Cerebellar nuclear complex (tissue), 1 donor: ENCODE data around the gene GSTA2.
"Not testable (repeated sequence)": the region's sequence is repeated elsewhere in the genome, so short reads cannot be mapped to it uniquely, and the experiment has no call there.

Experiments
- DNase-seq, 2 experiments: peaks; one replicate each; lab custom pipeline; 2025; lab: John Stamatoyannopoulos, UW

The GSTA2 gene

DNA sequence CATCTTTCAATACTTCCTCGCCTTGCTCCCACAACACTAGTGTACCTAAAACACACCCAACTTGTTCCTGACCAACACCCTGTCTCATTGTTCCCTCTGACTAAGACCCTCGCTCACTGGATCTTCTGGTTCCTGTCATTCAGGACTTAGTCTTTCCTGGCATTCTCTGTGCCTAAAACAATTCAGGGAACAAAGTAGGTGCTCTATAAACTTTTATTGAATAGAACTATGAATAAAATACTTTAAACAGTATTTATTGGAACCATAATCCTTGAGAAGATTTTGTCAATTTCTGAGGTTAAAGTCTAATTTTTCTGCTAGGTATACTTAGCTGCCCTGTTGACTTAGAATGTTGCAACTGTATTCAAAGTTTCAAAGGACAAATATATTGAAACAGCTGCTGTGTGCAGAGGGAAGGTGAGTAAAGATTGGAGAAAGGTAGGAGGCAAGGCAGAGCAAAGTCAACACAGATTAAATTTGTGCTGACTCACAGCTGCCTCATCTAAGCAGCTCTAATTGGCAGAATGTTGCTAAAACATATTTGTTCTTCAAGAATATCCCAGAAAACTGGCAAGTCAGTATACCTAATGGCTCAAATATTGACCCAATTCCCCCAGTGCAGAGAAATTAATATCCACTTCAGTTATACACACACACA, 37.6 kb downstream of the GSTA2 start:
- no peak for DNase-seq

DNA sequence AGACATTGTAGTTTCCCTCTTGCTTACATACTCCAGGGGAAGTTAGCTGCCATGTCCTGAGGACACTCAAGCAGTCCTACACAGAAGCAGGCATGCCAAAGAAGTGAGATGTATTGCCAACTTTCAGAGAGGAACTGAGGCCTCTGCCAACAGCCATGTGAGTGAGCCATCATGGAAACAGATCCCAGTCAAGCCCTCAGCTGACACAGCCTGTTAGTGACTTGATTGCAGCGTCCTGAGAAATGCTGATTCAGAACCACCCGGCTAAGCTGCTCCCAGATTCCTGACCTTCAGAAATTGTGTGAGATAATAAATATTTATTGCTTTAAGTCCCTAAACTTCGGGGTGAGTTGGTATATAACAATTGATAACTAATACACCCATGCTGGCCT, 38.1 kb downstream of the GSTA2 start:
- no peak for DNase-seq

DNA sequence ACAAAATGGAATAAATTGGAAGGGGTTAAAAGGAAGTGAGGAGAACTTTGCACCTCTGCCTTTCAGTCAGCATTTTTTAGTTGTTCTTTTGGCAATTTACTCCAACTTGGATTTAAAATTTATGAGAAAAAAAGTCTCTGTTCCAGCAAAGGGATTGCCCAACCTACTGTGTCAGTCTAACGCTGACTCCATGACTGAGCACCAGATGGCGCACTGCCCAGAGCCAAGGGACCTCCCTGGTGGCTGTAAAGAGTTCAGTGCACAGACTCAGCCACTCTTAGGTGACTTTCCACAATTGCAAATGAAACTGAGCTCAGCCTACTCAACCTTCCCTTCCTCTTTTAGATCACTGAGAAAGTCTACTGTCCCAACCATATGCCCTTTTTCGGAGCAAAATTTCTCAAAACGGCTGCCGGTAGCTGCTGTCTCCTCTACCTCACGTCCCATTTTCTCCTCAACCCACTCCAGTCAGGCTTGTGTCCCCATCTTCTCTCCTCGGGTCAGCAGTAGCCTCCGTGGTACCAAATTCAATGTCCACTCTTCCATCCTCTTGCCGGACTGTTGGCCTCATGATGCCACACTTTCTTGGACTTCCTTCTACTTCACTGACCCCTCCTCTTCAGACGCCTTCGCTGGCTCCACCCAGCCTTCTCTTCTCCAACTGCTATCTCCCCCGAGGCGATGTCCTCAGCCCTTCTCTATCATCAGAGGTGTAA, 38.7 kb downstream of the GSTA2 start:
- DNase-seq, result no peak

DNA sequence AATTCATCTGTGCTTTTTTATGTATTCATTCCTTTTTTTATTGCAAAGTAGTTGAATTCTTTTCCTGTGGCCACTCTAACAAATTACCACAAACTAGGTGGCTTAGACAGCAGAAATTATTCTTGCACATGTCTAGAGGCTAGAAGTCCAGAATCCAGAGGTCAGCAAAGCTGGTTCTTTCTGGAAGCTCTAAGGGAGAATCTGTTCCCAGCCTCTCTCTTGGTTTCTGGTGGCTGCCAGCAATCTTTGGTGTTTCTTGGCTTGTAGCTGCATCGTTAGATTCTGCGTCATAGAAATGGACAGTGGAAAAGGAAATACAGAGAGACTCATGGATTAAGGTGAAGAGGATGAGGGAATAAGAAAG, 39.3 kb downstream of the GSTA2 start:
- no peak for DNase-seq

DNA sequence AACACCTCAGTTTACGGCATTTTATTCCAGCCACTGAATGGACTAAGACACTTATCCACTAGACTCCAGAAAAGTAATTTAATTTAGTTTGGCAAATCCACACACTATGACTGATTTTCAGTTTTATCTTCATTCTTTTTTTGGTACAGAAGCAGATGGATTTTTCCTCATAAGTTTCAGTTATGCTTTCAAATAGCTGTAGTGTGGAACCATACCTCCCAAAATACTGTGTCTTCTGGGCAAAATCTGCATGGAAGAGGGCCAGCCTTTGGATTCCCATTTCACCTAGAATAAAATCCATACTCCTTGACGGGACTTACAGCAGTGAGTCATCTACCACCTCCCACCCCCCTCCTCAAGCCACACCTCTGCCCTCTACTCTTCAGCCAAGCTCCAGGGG, 43.0 kb downstream of the GSTA2 start:
- DNase-seq, result no peak

DNA sequence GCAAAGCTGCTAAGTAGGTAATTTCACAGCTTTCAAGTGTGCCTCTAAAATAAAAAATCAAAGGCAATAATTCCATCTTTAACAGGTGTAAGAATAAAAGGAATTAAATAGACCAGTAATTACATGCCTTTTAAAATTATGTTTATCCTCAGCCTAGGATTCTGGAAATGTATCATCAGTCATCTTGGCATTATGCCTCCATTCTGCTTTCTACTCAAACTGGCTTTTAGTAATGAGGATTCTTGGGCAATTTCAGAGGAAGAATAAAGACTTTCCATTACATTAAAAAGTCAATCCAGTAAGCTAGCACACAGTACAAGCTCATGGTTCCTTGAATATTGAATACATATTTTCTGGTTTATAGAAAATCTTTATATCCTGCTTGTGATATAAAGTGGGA, 44.7 kb downstream of the GSTA2 start:
- DNase-seq, result no peak

DNA sequence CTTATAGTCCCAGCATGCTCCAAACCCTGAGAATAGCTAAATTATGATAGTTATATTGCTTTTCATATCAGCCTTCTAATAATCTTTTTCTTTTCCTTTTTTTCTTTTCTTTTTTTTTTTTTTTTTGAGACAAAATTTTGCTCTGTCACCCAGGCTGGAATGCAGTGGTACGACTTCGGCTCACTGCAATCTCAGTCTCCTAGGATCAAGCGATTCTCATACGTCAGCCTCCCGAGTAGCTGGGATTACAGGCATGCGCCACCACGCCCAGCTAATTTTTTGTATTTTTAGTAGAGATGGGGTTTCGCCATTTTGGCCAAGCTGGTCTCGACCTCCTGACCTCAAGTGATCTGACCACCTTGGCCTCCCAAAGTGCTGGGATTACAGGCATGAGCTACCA, 48.5 kb downstream of the GSTA2 start:
- not testable (repeated sequence) for DNase-seq

DNA sequence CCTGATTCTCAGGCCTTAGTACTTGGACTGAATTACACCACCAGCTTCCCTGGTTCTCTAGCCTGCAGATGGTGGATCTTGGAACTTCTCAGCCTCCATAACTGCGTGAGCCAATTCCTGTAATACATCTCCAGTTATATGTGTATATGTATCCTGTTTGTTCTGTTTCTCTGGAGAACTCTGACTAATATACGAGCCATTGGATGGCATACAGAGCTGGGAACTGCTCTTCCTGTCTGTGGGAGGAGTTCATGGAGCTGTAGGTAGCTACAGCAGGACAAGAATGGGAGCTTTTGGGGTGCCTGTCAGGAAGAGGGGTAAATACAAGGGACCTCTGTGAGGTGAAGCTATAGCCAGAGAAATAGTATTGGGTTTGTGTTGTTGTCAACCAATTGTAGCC, 51.1 kb downstream of the GSTA2 start:
- DNase-seq, result no peak

DNA sequence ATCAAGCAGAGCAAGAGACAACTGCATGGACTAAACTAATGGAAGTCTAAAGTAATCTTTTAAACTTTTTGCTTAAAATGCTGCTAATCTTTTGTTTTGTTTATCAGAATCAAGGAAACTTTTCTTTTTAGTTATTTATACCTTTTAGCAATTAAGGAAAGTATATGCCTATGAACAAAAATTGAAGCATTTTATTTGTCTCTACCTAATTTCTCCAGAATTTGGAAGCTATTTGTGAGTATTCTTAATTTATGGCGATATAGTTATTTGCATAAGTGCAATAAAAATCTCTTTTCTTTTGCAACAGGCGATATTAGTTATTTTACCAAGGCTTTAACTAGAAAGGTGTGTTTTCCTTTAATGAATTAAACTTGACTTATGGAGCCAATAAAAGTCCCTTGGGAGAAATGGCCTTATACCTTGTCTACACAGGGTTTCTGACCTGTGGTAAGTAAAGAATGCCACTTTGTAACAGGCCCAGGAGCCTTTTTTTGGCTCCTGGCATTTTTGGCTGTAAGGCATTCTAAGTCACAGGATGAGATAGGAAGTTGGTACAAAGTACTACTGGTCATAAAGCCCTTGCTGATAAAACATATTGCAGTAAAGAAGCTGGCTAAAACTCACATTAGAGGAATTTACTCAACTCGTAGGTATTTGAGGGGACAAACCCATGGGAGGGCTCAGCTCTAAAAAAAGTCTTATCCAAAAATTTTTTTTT, 55.2 kb downstream of the GSTA2 start:
- DNase-seq, result no peak

DNA sequence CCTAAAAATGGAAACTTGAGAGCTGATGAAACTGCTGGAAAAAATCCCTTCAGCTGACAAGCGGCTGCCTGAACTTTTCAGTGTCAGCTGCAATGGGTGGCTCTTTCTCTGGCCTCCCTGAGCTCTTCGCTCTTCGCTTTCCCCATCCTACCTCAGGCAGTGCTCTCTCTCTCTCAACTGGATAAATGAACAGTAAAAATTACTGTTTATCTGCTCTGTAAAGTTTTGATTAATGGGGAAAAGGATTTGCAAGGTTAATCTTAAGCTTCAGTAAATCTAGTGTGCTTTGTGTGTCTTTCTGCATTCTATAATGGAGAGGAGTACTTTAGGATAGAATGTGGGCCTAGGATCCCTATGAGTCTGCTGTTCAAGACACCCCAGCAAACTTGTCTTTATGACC, 57.3 kb downstream of the GSTA2 start:
- no peak for DNase-seq

DNA sequence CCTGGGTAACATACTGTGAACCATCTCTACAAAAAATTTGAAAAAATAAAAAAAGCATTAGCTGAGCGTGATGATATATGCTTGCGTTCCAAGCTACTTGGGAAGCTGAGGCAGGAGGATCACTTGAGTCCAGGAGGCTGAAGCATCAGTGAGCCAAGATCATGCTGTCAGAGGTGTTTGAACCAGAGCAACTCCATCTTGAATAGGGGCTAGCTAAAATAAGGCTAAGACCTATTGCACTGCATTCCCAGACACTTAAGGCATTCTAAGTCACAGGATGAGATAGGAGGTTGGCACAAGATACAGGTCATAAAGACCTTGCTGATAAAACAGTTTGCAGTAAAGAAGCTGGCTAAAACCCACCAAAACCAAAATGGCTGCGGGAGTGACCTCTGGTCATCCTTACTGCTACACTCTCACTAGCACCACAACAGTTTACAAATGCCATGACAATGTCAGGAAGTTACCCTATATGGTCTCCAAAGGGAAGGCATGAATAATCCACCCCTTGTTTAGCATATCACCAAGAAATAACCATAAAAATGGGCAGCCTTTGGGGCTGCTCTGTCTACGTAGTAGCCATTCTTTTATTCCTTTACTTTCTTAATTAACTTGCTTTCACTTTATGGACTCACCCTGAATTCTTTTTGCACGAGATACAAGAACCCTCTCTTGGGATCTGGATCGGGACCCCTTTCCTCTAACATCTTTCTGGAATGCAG, 58.3 kb downstream of the GSTA2 start:
- not testable (repeated sequence) for DNase-seq

DNA sequence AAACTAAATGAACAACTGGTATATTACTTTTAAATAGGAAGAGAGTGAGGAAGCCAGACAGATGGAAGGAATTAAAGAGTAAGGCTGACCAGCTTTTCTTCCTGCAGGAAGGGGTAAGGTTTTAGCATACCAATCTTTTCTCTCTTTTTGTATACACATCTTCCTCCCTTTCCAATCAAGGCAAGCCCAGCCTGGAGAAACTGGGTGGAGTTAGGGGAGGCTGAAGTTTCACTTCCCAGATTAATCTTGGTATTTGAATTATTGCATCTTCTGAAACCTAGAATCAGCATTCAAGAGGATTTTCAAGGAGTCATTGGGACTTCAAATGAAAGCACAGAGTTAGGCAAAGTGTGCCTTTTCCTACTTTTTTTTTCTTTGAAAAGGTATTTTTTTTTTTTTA, 59.2 kb downstream of the GSTA2 start:
- DNase-seq, result no peak
